Duodenal mucosa (tissue), 2 donors: ENCODE measurements around the gene CAPN1.

ENCODE experiments used
- H3K27ac ChIP-seq: one replicate; pipeline ENCODE4 v1.7.0; 2013; ENCODE audit warnings: low read depth, low read length
- H3K27me3 ChIP-seq, 2 donors: one replicate each; pipeline ENCODE4 v1.7.0; 2013; ENCODE audit warnings: low read length in 2 of 2, control low read depth in 1 of 2; ENCODE audit not compliant: insufficient read depth in 2 of 2, control insufficient read depth in 1 of 2
- H3K36me3 ChIP-seq, 2 donors: one replicate each; pipeline ENCODE4 v1.7.0; 2013; ENCODE audit warnings: low read length in 2 of 2, control low read depth in 1 of 2; ENCODE audit not compliant: insufficient read depth in 2 of 2, control insufficient read depth in 1 of 2
- H3K4me1 ChIP-seq, 2 donors: one replicate each; pipeline ENCODE4 v1.7.0; 2013; ENCODE audit warnings: low read length in 2 of 2, control low read depth in 1 of 2; ENCODE audit not compliant: insufficient read depth in 2 of 2, control insufficient read depth in 1 of 2
- H3K4me3 ChIP-seq, 2 donors: one replicate each; pipeline ENCODE4 v1.7.0; 2013; ENCODE audit warnings: low read length in 2 of 2, low read depth in 1 of 2
- H3K9ac ChIP-seq, 2 donors: one replicate each; pipeline ENCODE4 v1.7.0; 2013; ENCODE audit warnings: low read length in 2 of 2, low read depth in 1 of 2
- H3K9me3 ChIP-seq, 2 donors: one replicate each; pipeline ENCODE4 v1.7.0; 2013; ENCODE audit warnings: low read length in 2 of 2, control low read depth in 1 of 2; ENCODE audit not compliant: control insufficient read depth in 1 of 2

The CAPN1 gene

GRCh38 chr11:65208785-65209710 is 27.3 kb downstream of the CAPN1 start:
- H3K9ac ChIP-seq: no peak overlapping the region
- no peak overlapping the region for H3K27ac ChIP-seq
- peaks cover 51 to 65% of the 10 kb centered on the region in 2 donors for H3K36me3 ChIP-seq
- H3K9me3 ChIP-seq: no peaks in the 10 kb centered on the region
- H3K4me1 ChIP-seq: peaks cover 34 to 35% of the 10 kb centered on the region in 2 donors
- H3K27me3 ChIP-seq: no peaks in the 10 kb centered on the region
- no peak overlapping the region for H3K4me3 ChIP-seq

- H3K36me3 ChIP-seq: peaks cover 51 to 58% of the 10 kb centered on the region in 2 donors
Observed at GRCh38 chr11:65209711-65210360, 28.1 kb downstream of the CAPN1 start.

GRCh38 chr11:65210361-65210731 is 28.6 kb downstream of the CAPN1 start:
- Histone ChIP-seq H3K27ac (no peak overlapping the region), H3K9me3 (no peaks in the 10 kb centered on the region), H3K4me1 (peaks cover 34 to 35% of the 10 kb centered on the region in 2 donors), H3K4me3 (no peak overlapping the region), H3K9ac (no peak overlapping the region), H3K27me3 (no peaks in the 10 kb centered on the region), H3K36me3 (peaks cover 46 to 53% of the 10 kb centered on the region in 2 donors)

More at GRCh38 chr11:65209711-65210360, 28.1 kb downstream of the CAPN1 start:
- no peak overlapping the region for H3K4me3 ChIP-seq
- H3K4me1 ChIP-seq: peaks cover 34 to 35% of the 10 kb centered on the region in 2 donors
- no peak overlapping the region for H3K27ac ChIP-seq
- no peaks in the 10 kb centered on the region for H3K9me3 ChIP-seq
- H3K27me3 ChIP-seq: no peaks in the 10 kb centered on the region
- no peak overlapping the region for H3K9ac ChIP-seq

GRCh38 chr11:65210748-65211147 is 29.0 kb downstream of the CAPN1 start:
- Histone ChIP-seq H3K9ac (no peak overlapping the region), H3K27ac (no peak overlapping the region), H3K9me3 (no peaks in the 10 kb centered on the region), H3K27me3 (no peaks in the 10 kb centered on the region), H3K4me1 (peaks cover 34 to 35% of the 10 kb centered on the region in 2 donors), H3K36me3 (peaks cover 42 to 49% of the 10 kb centered on the region in 2 donors), H3K4me3 (no peak overlapping the region)

GRCh38 chr11:65211293-65212105 is 29.8 kb downstream of the CAPN1 start:
- Histone ChIP-seq H3K36me3 (peaks cover 36 to 41% of the 10 kb centered on the region in 2 donors), H3K27ac (no peak overlapping the region), H3K4me3 (no peak overlapping the region), H3K27me3 (no peaks in the 10 kb centered on the region), H3K9ac (no peak overlapping the region), H3K4me1 (peaks cover 34% of the 10 kb centered on the region in 2 donors), H3K9me3 (no peaks in the 10 kb centered on the region)

GRCh38 chr11:65212226-65212801 is 30.6 kb downstream of the CAPN1 start:
- Histone ChIP-seq H3K27me3 (no peaks in the 10 kb centered on the region), H3K9me3 (no peaks in the 10 kb centered on the region), H3K36me3 (peaks cover 31 to 37% of the 10 kb centered on the region in 2 donors), H3K9ac (no peak overlapping the region), H3K27ac (no peak overlapping the region), H3K4me1 (peaks cover 30% of the 10 kb centered on the region in 2 donors), H3K4me3 (no peak overlapping the region)

GRCh38 chr11:65213322-65214211 is 31.8 kb downstream of the CAPN1 start:
- no peaks in the 10 kb centered on the region for H3K9me3 ChIP-seq
- H3K27ac ChIP-seq: no peak overlapping the region
- H3K9ac ChIP-seq: no peak overlapping the region
- peaks cover 23 to 24% of the 10 kb centered on the region in 2 donors for H3K4me1 ChIP-seq
- H3K36me3 ChIP-seq: peaks cover 26 to 29% of the 10 kb centered on the region in 2 donors
- H3K4me3 ChIP-seq: no peak overlapping the region
- H3K27me3 ChIP-seq: no peaks in the 10 kb centered on the region

- Histone ChIP-seq H3K27ac (no peak overlapping the region), H3K4me3 (no peak overlapping the region), H3K36me3 (peaks cover 22 to 23% of the 10 kb centered on the region in 2 donors), H3K4me1 (peaks cover 16 to 19% of the 10 kb centered on the region in 2 donors), H3K9me3 (no peaks in the 10 kb centered on the region), H3K9ac (no peak overlapping the region), H3K27me3 (no peaks in the 10 kb centered on the region)
Observed at GRCh38 chr11:65214212-65214845, 32.6 kb downstream of the CAPN1 start.
